Caco-2 (cell line): ENCODE results near the gene SBSN. TPM values are rescaled to one million over a fixed set of nuclear protein-coding genes. Genes with fewer than 3 reads are reported as not detected.
A peak's percentile ranks its signal among the peaks of the same experiment; 100 is the strongest.

ENCODE experiments used
- BruUV-seq: library from RNA; stranded (reverse); fragments of 400-500 nt; replicated peaks from 2 replicates; lab custom pipeline; 2021; lab: Mats Ljungman, UMichigan
- CTCF ChIA-PET: fragments of 300-600 bp; sonication (Branson Sonifier 250); formaldehyde crosslinking; loops from one replicate; lab custom pipeline; 2022; ENCODE audit warnings: antibody characterized with exemption; lab: Charles Lee
- POLR2A ChIA-PET: fragments of 300-600 bp; sonication (Branson Sonifier 250); formaldehyde crosslinking; loops from one replicate; lab custom pipeline; 2022; ENCODE audit warnings: antibody characterized with exemption; lab: Charles Lee
- DNase-seq, 2 experiments: peaks; one replicate each; pipeline versions ENCODE4 v3.0.0 to v3.0.0-alpha.2; 2020 to 2022
- H3K27me3 ChIP-seq: replicated peaks from 2 replicates; pipeline ENCODE4 v1.6.0; 2011; ENCODE audit warnings: low read length; ENCODE audit not compliant: control insufficient read depth, insufficient read depth
- H3K36me3 ChIP-seq: 2 replicates; pipeline ENCODE4 v1.5.1; 2011; ENCODE audit warnings: low read length; ENCODE audit not compliant: control insufficient read depth, insufficient read depth
- H3K4me1 ChIP-seq: fragments of 250-450 bp; sonication (Bioruptor Pico); 2 replicates; pipeline ENCODE4 v1.5.1; 2020; ENCODE audit warnings: mild to moderate bottlenecking
- H3K4me3 ChIP-seq: 2 replicates; pipeline ENCODE4 v1.5.1; 2011; ENCODE audit warnings: low read depth, mild to moderate bottlenecking, control low read depth, low read length
- H3K9me3 ChIP-seq: fragments of 250-450 bp; sonication (Bioruptor Pico); 2 replicates; pipeline ENCODE4 v1.5.1; 2020; ENCODE audit warnings: mild to moderate bottlenecking, moderate library complexity
- H3K27ac Mint-ChIP-seq: one replicate; pipeline ENCODE4 v1.8.0; 2022; ENCODE audit warnings: mixed read lengths; ENCODE audit not compliant: unreplicated experiment
- H3K27me3 Mint-ChIP-seq: one replicate; pipeline ENCODE4 v1.8.0; 2022; ENCODE audit warnings: mixed read lengths; ENCODE audit not compliant: insufficient read depth, unreplicated experiment
- H3K36me3 Mint-ChIP-seq: one replicate; pipeline ENCODE4 v1.8.0; 2022; ENCODE audit warnings: mild to moderate bottlenecking, mixed read lengths; ENCODE audit not compliant: insufficient read depth, unreplicated experiment
- H3K4me1 Mint-ChIP-seq: one replicate; pipeline ENCODE4 v1.8.0; 2022; ENCODE audit warnings: low read depth, mixed read lengths; ENCODE audit not compliant: unreplicated experiment
- H3K4me3 Mint-ChIP-seq: one replicate; pipeline ENCODE4 v1.8.0; 2022; ENCODE audit warnings: mild to moderate bottlenecking, moderate library complexity, mixed read lengths; ENCODE audit not compliant: unreplicated experiment
- H3K9me3 Mint-ChIP-seq: one replicate; pipeline ENCODE4 v1.8.0; 2022; ENCODE audit warnings: mixed read lengths; ENCODE audit not compliant: unreplicated experiment
- CTCF ChIP-seq, 2 experiments: fragments of 200-600 bp in 1 of 2; IDR thresholded peaks; 1 replicate in 1 of 2; 2 replicates in 1 of 2; pipeline versions ENCODE4 v1.5.1 to v1.8.0; 2011 to 2022; ENCODE audit warnings: antibody characterized with exemption in 1 of 2, control low read depth in 1 of 2, inconsistent platforms in 1 of 2, low read depth in 1 of 2, low read length in 1 of 2, mild to moderate bottlenecking in 1 of 2, moderate library complexity in 1 of 2; ENCODE audit not compliant: insufficient read depth in 1 of 2, severe bottlenecking in 1 of 2, unreplicated experiment in 1 of 2
- intact Hi-C: fragments of 100-400 bp; cut with micrococcal nuclease; formaldehyde crosslinking; loops from one replicate; pipeline ENCODE4 v1.10.0; 2022; ENCODE audit not compliant: unreplicated experiment
- total RNA-seq: library from RNA; stranded (reverse); gene quantifications from 2 replicates; pipeline ENCODE4 v1.2.3, GENCODE V29; 2022

The SBSN gene
- total RNA-seq, 1 experiment from 2014 or later = not detected

GRCh38 chr19:35555301-35556005, 27.3 kb upstream of the SBSN start:
- CTCF ChIA-PET = interaction anchor here (0.6 to 2.0 kb wide), 4 partner anchors 63 to 161 kb away, joined by 3 to 15 read pairs (median 4); partner anchors contain the start of gene COX6B1
- Mint-ChIP-seq H3K4me3 (no peak overlapping the region), H3K4me1 (no peaks in the 10 kb centered on the region), H3K9me3 (no peaks in the 10 kb centered on the region), H3K27me3 (peaks cover 14% of the 10 kb centered on the region), H3K36me3 (peaks cover 5% of the 10 kb centered on the region), H3K27ac (no peak overlapping the region)
- peak; percentile 42 to 56 for TF ChIP-seq CTCF (IDR thresholded peaks at IDR 0.05; ENCODE audit: insufficient read depth in 1 of 2, low read depth in 1 of 2, low read length in 1 of 2, severe bottlenecking in 1 of 2, unreplicated experiment in 1 of 2)
- Histone ChIP-seq H3K4me1 (0 out of 2 replicates have a peak, but pooled peaks cover 5% of the 10 kb centered on the region), H3K9me3 (0 out of 2 replicates have a peak, but pooled peaks cover 3% of the 10 kb centered on the region), H3K27me3 (no peaks in the 10 kb centered on the region), H3K4me3 (no peak overlapping the region), H3K36me3 (no peaks in the 10 kb centered on the region)
- BruUV-seq = no TSS peak
- DNase-seq = peak in 1 of 2 experiments; percentile 69
- intact Hi-C loops = loop anchor here (1.0 kb wide), 1 partner anchor 161 kb away; no protein-coding TSS in a partner anchor
- POLR2A ChIA-PET = interaction anchor here (0.6 kb wide), 1 partner anchor 92 kb away, joined by 3 read pairs; no protein-coding TSS in a partner anchor

GRCh38 chr19:35554076-35554475, 26.0 kb upstream of the SBSN start:
- H3K4me3 Mint-ChIP-seq = no peak overlapping the region
- no peak for TF ChIP-seq CTCF (IDR thresholded peaks at IDR 0.05; ENCODE audit: insufficient read depth in 1 of 2, low read depth in 1 of 2, low read length in 1 of 2, severe bottlenecking in 1 of 2, unreplicated experiment in 1 of 2)
- H3K4me1 Mint-ChIP-seq = peaks cover 5% of the 10 kb centered on the region
- H3K27me3 Mint-ChIP-seq = peaks cover 5% of the 10 kb centered on the region
- ChIA-PET CTCF (no interaction called here), POLR2A (no interaction called here)
- no peak overlapping the region for H3K27ac Mint-ChIP-seq
- peaks cover 4% of the 10 kb centered on the region for H3K36me3 Mint-ChIP-seq
- intact Hi-C loops = no loop called here
- DNase-seq = no peak
- Histone ChIP-seq H3K9me3 (0 out of 2 replicates have a peak, but pooled peaks cover 3% of the 10 kb centered on the region), H3K4me1 (0 out of 2 replicates have a peak, but pooled peaks cover 5% of the 10 kb centered on the region), H3K4me3 (no peak overlapping the region), H3K36me3 (no peaks in the 10 kb centered on the region), H3K27me3 (no peaks in the 10 kb centered on the region)
- no peaks in the 10 kb centered on the region for H3K9me3 Mint-ChIP-seq
- no TSS peak for BruUV-seq

GRCh38 chr19:35553385-35554000, 25.4 kb upstream of the SBSN start:
- BruUV-seq = no TSS peak
- no peak for TF ChIP-seq CTCF (IDR thresholded peaks at IDR 0.05; ENCODE audit: insufficient read depth in 1 of 2, low read depth in 1 of 2, low read length in 1 of 2, severe bottlenecking in 1 of 2, unreplicated experiment in 1 of 2)
- Mint-ChIP-seq H3K9me3 (no peaks in the 10 kb centered on the region), H3K4me3 (no peak overlapping the region), H3K4me1 (peaks cover 7% of the 10 kb centered on the region), H3K36me3 (peaks cover 6% of the 10 kb centered on the region), H3K27me3 (peaks cover 5% of the 10 kb centered on the region), H3K27ac (no peak overlapping the region)
- H3K4me3 ChIP-seq = no peak overlapping the region
- DNase-seq = no peak
- intact Hi-C loops = no loop called here
- H3K4me1 ChIP-seq = 0 out of 2 replicates have a peak, but pooled peaks cover 5% of the 10 kb centered on the region
- 0 out of 2 replicates have a peak, but pooled peaks cover 3% of the 10 kb centered on the region for H3K9me3 ChIP-seq
- ChIA-PET CTCF (no interaction called here), POLR2A (no interaction called here)
- no peaks in the 10 kb centered on the region for H3K36me3 ChIP-seq
- H3K27me3 ChIP-seq = no peaks in the 10 kb centered on the region
